K562 (cell line): ENCODE data around the gene TRIP6.
A peak's percentile ranks its signal among the peaks of the same experiment; 100 is the strongest.

Experiments
- ELF4 ChIP-seq: fragments of 450-650 bp; formaldehyde crosslinking; IDR thresholded peaks from 2 replicates; pipeline ENCODE4 v1.4.0; 2022; ENCODE audit warnings: missing genetic modification characterization
- PML ChIP-seq: IDR thresholded peaks from 2 replicates; pipeline ENCODE4 v1.6.1; 2012; ENCODE audit warnings: low read length, inconsistent platforms
- ZNF766 ChIP-seq: fragments of 200-800 bp; sonication (Bioruptor generic); conservative IDR thresholded peaks from 2 replicates; pipeline ENCODE4 v1.6.1; 2016; ENCODE audit warnings: missing genetic modification characterization, missing compliant biosample characterization
- TF ChIP-seq, protein P1 (sequence below), 3 experiments: IDR thresholded peaks in 2 of 3; conservative IDR thresholded peaks in 1 of 3; 2 replicates each; pipeline ENCODE4 v1.5.1; 2011 to 2012; ENCODE audit warnings: low read length in 3 of 3, mild to moderate bottlenecking in 3 of 3, control low read depth in 2 of 3, improper control_type of control experiment in 1 of 3, inconsistent platforms in 1 of 3, low read depth in 1 of 3, mixed read lengths in 1 of 3, moderate library complexity in 1 of 3; ENCODE audit not compliant: insufficient read depth in 2 of 3

DNA sequence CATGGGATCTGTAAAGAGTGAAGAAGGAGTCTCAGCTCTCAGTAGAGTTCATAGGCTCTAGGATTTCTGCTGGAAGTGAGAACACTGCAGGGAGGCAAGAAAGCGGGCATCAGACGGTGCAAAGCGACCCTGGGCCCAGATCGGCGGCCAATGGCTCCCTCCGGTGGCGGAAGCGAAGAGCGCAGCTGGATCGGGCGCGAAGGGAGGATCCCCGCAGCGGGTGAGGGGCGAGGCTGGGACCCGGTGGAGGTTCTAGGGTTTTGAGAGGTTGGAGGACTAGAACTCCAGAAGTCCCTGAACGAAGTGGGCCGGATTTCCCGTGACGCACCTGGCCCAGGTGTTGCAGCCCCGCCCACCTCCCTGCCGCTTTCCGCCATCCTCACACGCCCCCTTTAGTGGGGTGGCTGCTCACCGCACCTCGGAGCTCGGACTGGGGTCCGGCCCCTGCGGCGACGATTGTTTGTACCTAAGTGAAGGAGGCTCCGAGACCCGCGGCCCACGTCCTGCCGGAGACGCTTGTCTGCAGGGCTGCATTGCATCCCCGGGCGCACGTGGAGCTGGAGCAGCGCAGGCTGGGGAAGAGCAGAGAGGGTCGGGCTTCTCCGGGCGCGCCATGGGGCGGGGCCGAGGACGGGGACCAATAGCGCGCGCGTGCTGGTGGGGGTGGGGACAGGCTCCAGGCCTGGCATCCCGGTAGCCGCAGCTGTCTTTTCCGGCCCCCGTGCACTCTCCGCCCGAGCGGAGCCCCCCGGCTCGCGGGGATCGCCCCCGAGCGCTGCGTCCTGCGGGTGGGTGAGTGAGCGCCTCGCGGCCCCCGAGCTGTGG is 14.9 kb upstream of the TRIP6 start, which contains the start of gene SLC12A9:
- TF ChIP-seq ZNF766 (CRISPR knock-in tag) (no peak), ELF4 (CRISPR knock-in tag) (no peak), PML (no peak)
- TF ChIP-seq, protein P1, sequence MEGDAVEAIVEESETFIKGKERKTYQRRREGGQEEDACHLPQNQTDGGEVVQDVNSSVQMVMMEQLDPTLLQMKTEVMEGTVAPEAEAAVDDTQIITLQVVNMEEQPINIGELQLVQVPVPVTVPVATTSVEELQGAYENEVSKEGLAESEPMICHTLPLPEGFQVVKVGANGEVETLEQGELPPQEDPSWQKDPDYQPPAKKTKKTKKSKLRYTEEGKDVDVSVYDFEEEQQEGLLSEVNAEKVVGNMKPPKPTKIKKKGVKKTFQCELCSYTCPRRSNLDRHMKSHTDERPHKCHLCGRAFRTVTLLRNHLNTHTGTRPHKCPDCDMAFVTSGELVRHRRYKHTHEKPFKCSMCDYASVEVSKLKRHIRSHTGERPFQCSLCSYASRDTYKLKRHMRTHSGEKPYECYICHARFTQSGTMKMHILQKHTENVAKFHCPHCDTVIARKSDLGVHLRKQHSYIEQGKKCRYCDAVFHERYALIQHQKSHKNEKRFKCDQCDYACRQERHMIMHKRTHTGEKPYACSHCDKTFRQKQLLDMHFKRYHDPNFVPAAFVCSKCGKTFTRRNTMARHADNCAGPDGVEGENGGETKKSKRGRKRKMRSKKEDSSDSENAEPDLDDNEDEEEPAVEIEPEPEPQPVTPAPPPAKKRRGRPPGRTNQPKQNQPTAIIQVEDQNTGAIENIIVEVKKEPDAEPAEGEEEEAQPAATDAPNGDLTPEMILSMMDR (IDR thresholded peaks at IDR 0.05 in 2 of 3, conservative IDR thresholded peaks at IDR 0.05 in 1 of 3; ENCODE audit: insufficient read depth in 2 of 3, low read depth in 1 of 3, low read length in 3 of 3), result peak; percentile 96 to 99 (median 96)
